Left colon (tissue), 2 donors: ENCODE measurements around the gene ECI2. TPM values are rescaled to one million over a fixed set of nuclear protein-coding genes. Genes with fewer than 3 reads are reported as not detected.

Experiments used
- ATAC-seq: fragments of 200-7000 bp; cut with Tn5 transposase; one replicate; pipeline ENCODE4 v1.9.1; 2020; ENCODE audit warnings: mild to moderate bottlenecking, moderate library complexity
- DNase-seq, 2 donors: peaks; one replicate each; pipeline ENCODE4 v3.0.0-alpha.2; 2020
- intact Hi-C, 2 donors: fragments of 100-400 bp; cut with DNase I in 1 of 2; cut with micrococcal nuclease in 1 of 2; formaldehyde crosslinking; loops; one replicate each; pipeline versions ENCODE4 v1.11.2 to v1.14.0; 2022; cut with DNase I, micrococcal nuclease
- long read RNA-seq: library from polyadenylated mRNA; unstranded; transcript quantifications from one replicate; pipeline ENCODE4 v2.0.0, GENCODE V29; 2021
- total RNA-seq, 2 donors: library from RNA; stranded (reverse); fragmentation: NEBNext Ultra II Directional; extraction: Animal tissue kit (Norgen Biotek cat#: 25700); gene quantifications; one replicate each; pipeline ENCODE4 v1.2.1, GENCODE V29; 2021
- donor health status: DM: no; HTN: no; CAD: no.
- donor health status: DM: yes; HTN: yes; CAD: no.

ECI2 gene
- total RNA-seq, result 10 to 100 TPM; 89.8 to 96.3 TPM
- long read RNA-seq, transcript ECI2-201 (10 exons, 1,380 nt), result major isoform, 45 of 92 reads
- long read RNA-seq, transcript ECI2-202 (10 exons, 1,407 nt), result minor isoform, 38 of 92 reads
- long read RNA-seq, partial matches to known transcripts, result 4 of 92 reads
- long read RNA-seq, other reads (novel, unspliced or antisense), result 5 of 92 reads

GRCh38 chr6:4134841-4135664 lies at the start of gene ECI2:
TSS of gene ECI2 (minus strand) at chr6:4135575. CDS start at chr6:4135560, 15 bp downstream.
- intact Hi-C loops, result no loop called here
- ATAC-seq (peak; percentile 57), DNase-seq (peak in 1 of 2 donors; percentile 68)

- ATAC-seq (no peak), DNase-seq (no peak)
- intact Hi-C loops, result no loop called here
Observed at GRCh38 chr6:4180652-4181255, 45.4 kb upstream of the ECI2 start.

GRCh38 chr6:4179960-4180651 lies 44.7 kb upstream of the ECI2 start:
- DNase-seq (no peak), ATAC-seq (no peak)
- intact Hi-C loops, result no loop called here

- DNase-seq (no peak), ATAC-seq (no peak)
- intact Hi-C loops, result no loop called here
Observed at GRCh38 chr6:4178737-4179333, 43.5 kb upstream of the ECI2 start.

GRCh38 chr6:4176907-4177306 lies 41.5 kb upstream of the ECI2 start:
- DNase-seq (no peak), ATAC-seq (no peak)
- intact Hi-C loops, result no loop called here

- ATAC-seq (no peak), DNase-seq (no peak)
- intact Hi-C loops, result no loop called here
Observed at GRCh38 chr6:4174042-4174441, 38.7 kb upstream of the ECI2 start.

GRCh38 chr6:4172368-4172767 lies 37.0 kb upstream of the ECI2 start:
- DNase-seq (no peak), ATAC-seq (no peak)
- intact Hi-C loops, result no loop called here

- intact Hi-C loops, result no loop called here
- ATAC-seq (no peak), DNase-seq (no peak)
Observed at GRCh38 chr6:4170297-4170696, 34.9 kb upstream of the ECI2 start.

- ATAC-seq (no peak), DNase-seq (no peak)
- intact Hi-C loops, result no loop called here
Observed at GRCh38 chr6:4169028-4169789, 33.8 kb upstream of the ECI2 start.

GRCh38 chr6:4167833-4168232 lies 32.5 kb upstream of the ECI2 start:
- ATAC-seq (no peak), DNase-seq (no peak)
- intact Hi-C loops, result no loop called here

GRCh38 chr6:4167123-4167522 lies 31.7 kb upstream of the ECI2 start:
- DNase-seq (no peak), ATAC-seq (no peak)
- intact Hi-C loops, result no loop called here

- ATAC-seq (no peak), DNase-seq (no peak)
- intact Hi-C loops, result no loop called here
Observed at GRCh38 chr6:4164456-4164855, 29.1 kb upstream of the ECI2 start.

GRCh38 chr6:4164117-4164442 lies 28.7 kb upstream of the ECI2 start:
- ATAC-seq (no peak), DNase-seq (no peak)
- intact Hi-C loops, result no loop called here

- intact Hi-C loops, result no loop called here
- ATAC-seq, result no peak
- no peak for DNase-seq
Observed at GRCh38 chr6:4163408-4164116, 28.2 kb upstream of the ECI2 start.

GRCh38 chr6:4162370-4162769 lies 27.0 kb upstream of the ECI2 start:
- intact Hi-C loops, result no loop called here
- DNase-seq (no peak), ATAC-seq (no peak)

GRCh38 chr6:4159491-4159890 lies 24.1 kb upstream of the ECI2 start:
- DNase-seq (no peak), ATAC-seq (no peak)
- intact Hi-C loops, result no loop called here

GRCh38 chr6:4157506-4157905 lies 22.1 kb upstream of the ECI2 start:
- no peak for ATAC-seq
- intact Hi-C loops, result no loop called here
- no peak for DNase-seq

GRCh38 chr6:4155848-4156466 lies 20.6 kb upstream of the ECI2 start:
- intact Hi-C loops, result no loop called here
- DNase-seq (peak; percentile 66 to 77), ATAC-seq (peak; percentile 93)
